ENCODE data around the gene MED25.
A peak's percentile ranks its signal among the peaks of the same experiment; 100 is the strongest.

The MED25 gene

GRCh38 chr19:49798574-49798973 lies 19.5 kb upstream of the MED25 start:
- no peak for TF ChIP-seq CTCF (IDR thresholded peaks at IDR 0.05; ENCODE audit: low read depth, low read length)
- no peak for DNase-seq (ENCODE audit: extremely low read depth, low read depth)

- TF ChIP-seq CTCF (IDR thresholded peaks at IDR 0.05; ENCODE audit: low read depth, low read length), result no peak
- no peak for DNase-seq (ENCODE audit: extremely low read depth, low read depth)
These were observed 18.8 kb upstream of the MED25 start for GRCh38 chr19:49799271-49799797.

- no peak for DNase-seq (ENCODE audit: extremely low read depth, low read depth)
- TF ChIP-seq CTCF (IDR thresholded peaks at IDR 0.05; ENCODE audit: low read depth, low read length), result no peak; the same call in 1 of the 2 replicates
These were observed 18.2 kb upstream of the MED25 start for GRCh38 chr19:49799798-49800376.

GRCh38 chr19:49800771-49801170 lies 17.3 kb upstream of the MED25 start:
- DNase-seq (ENCODE audit: extremely low read depth, low read depth), result no peak
- TF ChIP-seq CTCF (IDR thresholded peaks at IDR 0.05; ENCODE audit: low read depth, low read length), result no peak

- DNase-seq (ENCODE audit: extremely low read depth, low read depth), result no peak
- no peak for TF ChIP-seq CTCF (IDR thresholded peaks at IDR 0.05; ENCODE audit: low read depth, low read length)
These were observed 16.6 kb upstream of the MED25 start for GRCh38 chr19:49801401-49801888.

GRCh38 chr19:49801966-49802661 lies 16.0 kb upstream of the MED25 start:
- DNase-seq (ENCODE audit: extremely low read depth, low read depth), result peak; percentile 54
- peak; percentile 42 for TF ChIP-seq CTCF (IDR thresholded peaks at IDR 0.05; ENCODE audit: low read depth, low read length)

GRCh38 chr19:49802836-49803528 lies 15.1 kb upstream of the MED25 start:
- DNase-seq (ENCODE audit: extremely low read depth, low read depth), result no peak
- TF ChIP-seq CTCF (IDR thresholded peaks at IDR 0.05; ENCODE audit: low read depth, low read length), result no peak
